ENCODE measurements around the gene NSA2.
A peak's percentile ranks its signal among the peaks of the same experiment; 100 is the strongest.
"Not testable (repeated sequence)": the region's sequence is repeated elsewhere in the genome, so short reads cannot be mapped to it uniquely, and the experiment has no call there.

The NSA2 gene

DNA sequence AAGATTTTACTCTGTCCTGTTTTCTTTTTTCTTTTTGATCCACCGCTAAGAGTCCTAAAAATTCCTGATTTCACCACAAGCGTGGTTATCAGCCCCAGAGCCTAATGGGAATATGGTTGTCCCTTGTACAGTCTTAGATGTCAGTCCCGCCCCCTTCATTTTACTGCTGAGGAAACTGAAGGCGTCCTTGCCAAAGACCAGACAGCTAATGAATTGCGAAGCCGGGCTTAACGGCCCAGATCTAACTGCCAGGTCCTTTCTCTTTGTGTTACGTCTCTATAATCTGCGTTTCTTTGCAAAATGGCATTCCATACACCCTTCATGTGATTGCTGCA lies 497 bp downstream of the NSA2 start:
- TF ChIP-seq, protein P1, sequence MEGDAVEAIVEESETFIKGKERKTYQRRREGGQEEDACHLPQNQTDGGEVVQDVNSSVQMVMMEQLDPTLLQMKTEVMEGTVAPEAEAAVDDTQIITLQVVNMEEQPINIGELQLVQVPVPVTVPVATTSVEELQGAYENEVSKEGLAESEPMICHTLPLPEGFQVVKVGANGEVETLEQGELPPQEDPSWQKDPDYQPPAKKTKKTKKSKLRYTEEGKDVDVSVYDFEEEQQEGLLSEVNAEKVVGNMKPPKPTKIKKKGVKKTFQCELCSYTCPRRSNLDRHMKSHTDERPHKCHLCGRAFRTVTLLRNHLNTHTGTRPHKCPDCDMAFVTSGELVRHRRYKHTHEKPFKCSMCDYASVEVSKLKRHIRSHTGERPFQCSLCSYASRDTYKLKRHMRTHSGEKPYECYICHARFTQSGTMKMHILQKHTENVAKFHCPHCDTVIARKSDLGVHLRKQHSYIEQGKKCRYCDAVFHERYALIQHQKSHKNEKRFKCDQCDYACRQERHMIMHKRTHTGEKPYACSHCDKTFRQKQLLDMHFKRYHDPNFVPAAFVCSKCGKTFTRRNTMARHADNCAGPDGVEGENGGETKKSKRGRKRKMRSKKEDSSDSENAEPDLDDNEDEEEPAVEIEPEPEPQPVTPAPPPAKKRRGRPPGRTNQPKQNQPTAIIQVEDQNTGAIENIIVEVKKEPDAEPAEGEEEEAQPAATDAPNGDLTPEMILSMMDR (IDR thresholded peaks at IDR 0.05; ENCODE audit: extremely low read depth, insufficient read depth, missing control alignments): no peak
- peak; percentile 20 for DNase-seq (ENCODE audit: low spot score)
- in situ Hi-C loops (cut with MboI; ENCODE audit: low pct_unique_long_range_greater_than_20kb, low sequenced_read_pairs, unreplicated experiment): loop anchor here (25.0 kb wide), 1 partner anchor 145 kb away; no protein-coding TSS in a partner anchor

DNA sequence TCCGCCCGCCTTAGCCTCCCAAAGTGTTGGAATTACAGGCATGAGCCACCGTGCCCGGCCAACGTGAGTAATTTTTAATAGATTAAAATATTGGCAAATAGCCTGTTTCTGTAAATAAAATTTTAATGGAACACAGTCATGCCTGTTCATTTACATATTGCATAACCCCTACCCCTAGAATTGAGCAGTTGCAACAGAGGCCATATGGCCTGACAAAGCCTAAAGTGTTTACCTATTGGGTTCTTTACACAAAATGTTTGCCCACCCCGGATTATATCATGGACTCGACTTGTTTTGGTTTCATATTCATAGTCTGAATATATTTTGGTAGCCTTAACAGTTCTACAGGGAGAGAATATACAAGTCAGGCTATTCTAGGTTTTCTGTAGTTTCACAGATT lies 5.3 kb downstream of the NSA2 start:
- no peak for DNase-seq (ENCODE audit: low spot score)
- TF ChIP-seq, protein P1 (IDR thresholded peaks at IDR 0.05; ENCODE audit: extremely low read depth, insufficient read depth, missing control alignments): no peak
- in situ Hi-C loops (cut with MboI; ENCODE audit: low pct_unique_long_range_greater_than_20kb, low sequenced_read_pairs, unreplicated experiment): loop anchor here (25.0 kb wide), 1 partner anchor 140 kb away; no protein-coding TSS in a partner anchor

DNA sequence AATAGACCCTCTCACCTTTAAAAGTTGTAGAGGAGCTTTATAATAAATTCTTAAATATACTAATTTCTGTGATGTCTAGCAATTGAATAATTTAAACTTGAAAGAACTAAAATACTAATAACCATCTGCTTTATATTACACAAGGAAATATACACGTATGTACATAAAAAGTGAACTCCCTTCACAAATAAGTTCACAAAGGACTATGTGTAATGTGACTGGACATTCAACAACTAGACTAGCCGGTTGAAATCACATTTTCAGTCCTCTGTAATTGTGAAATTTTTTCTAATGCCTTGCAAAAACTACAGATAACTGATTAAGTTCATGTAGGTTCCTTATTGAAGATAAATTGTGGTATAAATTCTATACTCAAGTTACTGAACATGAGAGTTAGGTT lies 11.6 kb downstream of the NSA2 start:
- no peak for DNase-seq (ENCODE audit: low spot score)
- TF ChIP-seq, protein P1 (IDR thresholded peaks at IDR 0.05; ENCODE audit: extremely low read depth, insufficient read depth, missing control alignments): no peak
- in situ Hi-C loops (cut with MboI; ENCODE audit: low pct_unique_long_range_greater_than_20kb, low sequenced_read_pairs, unreplicated experiment): no loop called here

DNA sequence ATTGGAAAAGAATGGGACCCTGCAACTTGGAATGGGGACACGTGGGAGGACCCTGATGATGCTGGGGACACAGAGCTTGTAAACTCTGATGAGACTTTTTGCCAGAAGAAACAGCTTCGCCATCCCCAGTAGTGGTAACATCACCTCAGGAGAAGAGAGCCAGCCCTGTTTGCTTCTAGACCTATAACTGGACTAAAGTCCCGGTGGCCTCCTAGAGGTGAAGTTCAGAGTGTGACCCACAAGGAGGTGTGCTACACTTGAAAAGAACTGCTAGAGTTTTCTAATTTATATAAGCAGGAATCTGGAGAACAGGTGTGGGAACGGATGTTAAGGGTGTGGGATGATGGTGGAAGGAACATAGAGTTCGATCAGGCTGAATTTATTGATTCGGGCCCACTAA lies 19.8 kb downstream of the NSA2 start:
- in situ Hi-C loops (cut with MboI; ENCODE audit: low pct_unique_long_range_greater_than_20kb, low sequenced_read_pairs, unreplicated experiment): no loop called here
- no peak for DNase-seq (ENCODE audit: low spot score)
- TF ChIP-seq, protein P1 (IDR thresholded peaks at IDR 0.05; ENCODE audit: extremely low read depth, insufficient read depth, missing control alignments): no peak

DNA sequence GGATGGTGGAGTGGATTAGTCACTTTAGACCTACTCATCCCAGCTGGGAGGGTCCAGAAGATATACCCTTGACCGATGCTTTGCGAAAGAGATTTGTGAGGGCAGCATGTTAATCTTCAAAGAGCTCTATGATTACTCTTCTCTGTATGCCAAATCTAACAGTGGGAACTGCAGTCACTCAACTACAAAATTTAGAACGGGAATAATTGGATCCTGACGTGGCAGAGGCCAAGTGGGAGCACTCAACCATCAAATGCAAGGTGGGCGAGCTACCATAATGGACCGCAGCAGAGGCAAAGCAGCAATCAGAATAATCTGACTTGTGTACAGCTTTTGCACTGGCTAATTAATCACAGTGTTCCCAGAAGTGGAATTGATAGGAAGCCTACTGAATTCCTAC lies 20.4 kb downstream of the NSA2 start:
- in situ Hi-C loops (cut with MboI; ENCODE audit: low pct_unique_long_range_greater_than_20kb, low sequenced_read_pairs, unreplicated experiment): no loop called here

DNA sequence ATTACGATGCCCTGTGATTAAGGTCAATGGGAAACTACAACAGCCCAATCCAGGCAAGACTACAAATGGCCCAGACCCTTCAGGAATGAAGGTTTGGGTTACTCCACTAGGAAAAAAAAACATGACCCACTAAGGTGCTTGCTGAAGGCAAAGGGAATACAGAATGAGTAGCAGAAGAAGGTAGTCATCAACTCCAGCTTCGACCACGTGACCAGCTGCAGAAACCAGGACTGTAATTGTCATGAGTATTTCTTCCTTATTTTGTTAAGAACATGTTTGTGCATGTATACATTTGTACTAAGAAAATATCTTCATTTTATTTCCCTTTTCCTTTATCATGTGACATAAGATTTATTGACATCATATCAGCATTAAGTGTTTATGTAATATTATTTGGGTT lies 24.6 kb downstream of the NSA2 start:
- DNase-seq (ENCODE audit: low spot score); in situ Hi-C loops (cut with MboI; ENCODE audit: low pct_unique_long_range_greater_than_20kb, low sequenced_read_pairs, unreplicated experiment): not testable (repeated sequence)

More for the DNA sequence above, 20.4 kb downstream of the NSA2 start:
- no peak for DNase-seq (ENCODE audit: low spot score)
- TF ChIP-seq, protein P1 (IDR thresholded peaks at IDR 0.05; ENCODE audit: extremely low read depth, insufficient read depth, missing control alignments): no peak

DNA sequence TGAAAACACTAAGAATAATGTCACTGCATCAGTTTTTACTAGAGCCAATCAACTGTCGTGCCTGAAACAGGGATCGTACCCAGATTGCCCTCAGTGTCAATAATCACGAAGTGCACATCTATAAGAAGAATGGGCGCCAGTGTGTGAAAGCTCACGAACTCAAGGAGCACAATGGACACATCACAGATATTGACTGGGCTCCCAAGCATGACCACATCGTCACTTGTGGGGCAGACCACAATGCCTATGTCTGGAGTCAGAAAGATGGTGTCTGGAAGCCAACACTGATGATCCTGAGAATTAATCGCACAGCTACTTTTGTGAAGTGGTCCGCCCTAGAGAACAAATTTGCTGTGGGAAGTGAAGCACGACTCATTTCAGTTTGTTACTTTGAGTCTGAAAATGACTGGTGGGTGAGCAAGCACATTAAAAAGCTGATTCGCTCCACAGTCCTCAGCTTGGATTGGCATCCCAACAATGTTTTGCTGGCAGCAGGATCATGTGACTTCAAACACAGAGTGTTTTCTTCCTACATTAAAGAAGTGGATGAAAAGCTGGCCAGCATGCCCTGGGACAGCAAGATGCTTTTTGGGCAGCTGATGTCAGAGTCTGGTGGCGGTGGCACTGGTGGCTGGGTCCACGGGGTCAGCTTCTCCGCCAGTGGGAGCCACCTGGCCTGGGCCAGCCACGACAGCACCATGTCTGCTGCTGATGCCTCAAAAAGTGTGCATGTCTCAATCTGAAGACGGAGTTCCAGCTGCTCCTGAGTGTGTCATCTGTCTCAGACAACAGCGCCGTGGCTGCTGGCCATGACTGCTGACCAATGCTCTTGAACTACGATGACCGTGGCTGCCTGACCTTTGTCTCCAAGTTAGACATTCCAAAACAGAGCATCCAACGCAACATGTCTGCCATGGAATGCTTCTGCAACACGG lies 32.2 kb downstream of the NSA2 start:
- in situ Hi-C loops (cut with MboI; ENCODE audit: low pct_unique_long_range_greater_than_20kb, low sequenced_read_pairs, unreplicated experiment): no loop called here
- DNase-seq (ENCODE audit: low spot score): no peak
- TF ChIP-seq, protein P1 (IDR thresholded peaks at IDR 0.05; ENCODE audit: extremely low read depth, insufficient read depth, missing control alignments): no peak

All from GM13977 (cell line).